ENCODE data around the gene PLP1. TPM values are rescaled to one million over a fixed set of nuclear protein-coding genes. Genes with fewer than 3 reads are reported as not detected.

The PLP1 gene
- total and polyA plus RNA-seq, 4 donors = 888 to 2,816 (median 1,304) TPM

DNA sequence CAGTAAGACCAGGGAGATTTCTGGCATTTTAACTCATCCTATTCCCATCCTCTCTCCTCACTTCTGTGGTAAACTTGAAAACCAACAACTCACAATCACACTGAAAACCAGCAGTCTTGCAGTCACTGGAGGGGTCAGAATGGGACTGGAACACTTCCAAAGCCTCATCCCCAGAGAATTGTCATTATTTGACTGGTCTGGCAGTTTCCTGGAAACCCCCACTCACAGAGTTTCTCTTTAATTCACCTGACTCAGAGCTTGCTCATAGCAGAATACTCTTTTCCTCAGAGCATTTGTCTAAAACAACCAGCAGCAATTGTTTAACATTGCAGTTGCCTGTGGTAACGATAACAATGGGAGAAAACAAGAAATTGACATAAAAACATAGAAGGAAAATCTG is 62.8 kb downstream of the PLP1 start:
- Histone ChIP-seq H3K27ac (ENCODE audit: low read depth, low read length) (no peak overlapping the region), H3K4me1 (ENCODE audit: control insufficient read depth, insufficient read depth, low read length) (no peaks in the 10 kb centered on the region), H3K4me3 (ENCODE audit: low read depth, low read length) (no peak overlapping the region), H3K9me3 (ENCODE audit: control insufficient read depth, insufficient read depth, low read length) (no peaks in the 10 kb centered on the region), H3K27me3 (ENCODE audit: control insufficient read depth, insufficient read depth, low read length) (peaks cover 10% of the 10 kb centered on the region), H3K36me3 (ENCODE audit: control insufficient read depth, insufficient read depth, low read length) (no peaks in the 10 kb centered on the region)
- no peak for DNase-seq (ENCODE audit: low read depth in 4 of 6, low spot score in 6 of 6)
- WGBS (ENCODE audit: insufficient coverage) = no CpG with 5 or more reads among the region's 1 CpG

Other genes starting within 250 kb of the PLP1 start
- gene TCEAL4, start 191.3 kb upstream of the PLP1 start, total RNA-seq = 100 to 1,000 TPM in 1 of 2 donors, 10 to 100 TPM in 1; 40.8 to 115 TPM
- gene TCEAL4, start 191.3 kb upstream of the PLP1 start, polyA plus RNA-seq (ENCODE audit: insufficient read length in 2 of 2) = 100 to 1,000 TPM; 210 to 224 TPM
- 10 to 100 TPM; 11.7 to 29.8 TPM for gene TCEAL3, start 168.9 kb upstream of the PLP1 start, total RNA-seq
- 10 to 100 TPM; 77.2 TPM for gene TCEAL3, start 168.9 kb upstream of the PLP1 start, polyA plus RNA-seq (ENCODE audit: insufficient read length in 2 of 2)
- 10 to 100 TPM; 35.6 to 39.2 TPM for gene TCEAL1, start 147.9 kb upstream of the PLP1 start, total RNA-seq
- gene TCEAL1, start 147.9 kb upstream of the PLP1 start, polyA plus RNA-seq (ENCODE audit: insufficient read length in 2 of 2) = 10 to 100 TPM; 53.4 to 58.7 TPM
- 100 to 1,000 TPM; 365 to 391 TPM for gene MORF4L2, start 90.1 kb upstream of the PLP1 start, total RNA-seq
- gene MORF4L2, start 90.1 kb upstream of the PLP1 start, polyA plus RNA-seq (ENCODE audit: insufficient read length in 2 of 2) = 100 to 1,000 TPM; 331 to 336 TPM
- under 1 TPM in 1 of 2 donors, not detected in 1; 0.44 TPM for gene TMEM31, start 65.9 kb upstream of the PLP1 start, total RNA-seq
- gene TMEM31, start 65.9 kb upstream of the PLP1 start, polyA plus RNA-seq (ENCODE audit: insufficient read length in 2 of 2) = under 1 TPM in 1 of 2 donors, not detected in 1; 0.68 TPM
- gene RAB9B, start 55.4 kb downstream of the PLP1 start, total RNA-seq = 10 to 100 TPM; 11.2 to 35.8 TPM
- 10 to 100 TPM; 22.0 to 24.5 TPM for gene RAB9B, start 55.4 kb downstream of the PLP1 start, polyA plus RNA-seq (ENCODE audit: insufficient read length in 2 of 2)
- 10 to 100 TPM; 14.1 to 20.1 TPM for gene TMSB15B, start 185.8 kb downstream of the PLP1 start, total RNA-seq
- gene TMSB15B, start 185.8 kb downstream of the PLP1 start, polyA plus RNA-seq (ENCODE audit: insufficient read length in 2 of 2) = 10 to 100 TPM; 34.0 to 35.5 TPM
- gene H2BW1, start 236.9 kb downstream of the PLP1 start, total RNA-seq = not detected
- not detected for gene H2BW1, start 236.9 kb downstream of the PLP1 start, polyA plus RNA-seq (ENCODE audit: insufficient read length in 2 of 2)